ENCODE data around the gene ELOVL3.
"Not testable (repeated sequence)": the region's sequence is repeated elsewhere in the genome, so short reads cannot be mapped to it uniquely, and the experiment has no call there.

ELOVL3 gene

GRCh38 chr10:102246261-102246660, 20.2 kb downstream of the ELOVL3 start:
- no peak for DNase-seq (ENCODE audit: low read depth, low spot score)
- peak overlapping the region; percentile 78 for H3K27ac ChIP-seq

GRCh38 chr10:102247734-102248133, 21.6 kb downstream of the ELOVL3 start:
- no peak overlapping the region for H3K27ac ChIP-seq
- DNase-seq (ENCODE audit: low read depth, low spot score), result no peak

GRCh38 chr10:102252508-102252907, 26.4 kb downstream of the ELOVL3 start:
- not testable (repeated sequence) for DNase-seq (ENCODE audit: low read depth, low spot score); H3K27ac ChIP-seq

- H3K27ac ChIP-seq, result no peak overlapping the region
- no peak for DNase-seq (ENCODE audit: low read depth, low spot score)
These were observed 28.3 kb downstream of the ELOVL3 start for GRCh38 chr10:102254426-102254825.

- H3K27ac ChIP-seq, result no peak overlapping the region
- no peak for DNase-seq (ENCODE audit: low read depth, low spot score)
These were observed 29.3 kb downstream of the ELOVL3 start for GRCh38 chr10:102255404-102255803.

- no peak for DNase-seq (ENCODE audit: low read depth, low spot score)
- H3K27ac ChIP-seq, result no peak overlapping the region
These were observed 35.1 kb downstream of the ELOVL3 start for GRCh38 chr10:102261196-102261595.

GRCh38 chr10:102261842-102262241, 35.7 kb downstream of the ELOVL3 start:
- no peak overlapping the region for H3K27ac ChIP-seq

GRCh38 chr10:102262744-102263370, 36.8 kb downstream of the ELOVL3 start:
- no peak for DNase-seq (ENCODE audit: low read depth, low spot score)
- H3K27ac ChIP-seq, result no peak overlapping the region

More at GRCh38 chr10:102261842-102262241, 35.7 kb downstream of the ELOVL3 start:
- no peak for DNase-seq (ENCODE audit: low read depth, low spot score)

- H3K27ac ChIP-seq, result no peak overlapping the region
- DNase-seq (ENCODE audit: low read depth, low spot score), result no peak
These were observed 38.3 kb downstream of the ELOVL3 start for GRCh38 chr10:102264371-102264770.

- DNase-seq (ENCODE audit: low read depth, low spot score), result no peak
- H3K27ac ChIP-seq, result peak overlapping the region; percentile 60
These were observed 40.6 kb downstream of the ELOVL3 start for GRCh38 chr10:102266670-102267069.

- peak overlapping the region; percentile 60 for H3K27ac ChIP-seq
- no peak for DNase-seq (ENCODE audit: low read depth, low spot score)
These were observed 41.6 kb downstream of the ELOVL3 start for GRCh38 chr10:102267748-102268147.

- peak overlapping the region; percentile 60 for H3K27ac ChIP-seq
- DNase-seq (ENCODE audit: low read depth, low spot score), result no peak
These were observed 42.3 kb downstream of the ELOVL3 start for GRCh38 chr10:102268375-102268888.

GRCh38 chr10:102269017-102269416, 42.9 kb downstream of the ELOVL3 start:
- DNase-seq (ENCODE audit: low read depth, low spot score), result no peak
- no peak overlapping the region for H3K27ac ChIP-seq

GRCh38 chr10:102274062-102274461, 48.0 kb downstream of the ELOVL3 start:
- no peak for DNase-seq (ENCODE audit: low read depth, low spot score)
- no peak overlapping the region for H3K27ac ChIP-seq

GRCh38 chr10:102275343-102275742, 49.2 kb downstream of the ELOVL3 start:
- H3K27ac ChIP-seq, result no peak overlapping the region
- DNase-seq (ENCODE audit: low read depth, low spot score), result no peak

GRCh38 chr10:102279104-102279503, 53.0 kb downstream of the ELOVL3 start:
- H3K27ac ChIP-seq, result no peak overlapping the region
- no peak for DNase-seq (ENCODE audit: low read depth, low spot score)

Data from epithelial cell of prostate (primary cell).